ENCODE results near the gene C11orf21. TPM values are rescaled to one million over a fixed set of nuclear protein-coding genes. Genes with fewer than 3 reads are reported as not detected.

Gene C11orf21
- total RNA-seq, 1 donor from 2014 or later: 0.29 TPM

GRCh38 chr11:2310073-2310785, 8.5 kb upstream of the C11orf21 start:
- DNase-seq (ENCODE audit: low spot score in 2 of 2, unreplicated experiment in 2 of 2): no peak
- H3K36me3 Mint-ChIP-seq: no peaks in the 10 kb centered on the region
- no peaks in the 10 kb centered on the region for H3K9me3 Mint-ChIP-seq
- no peaks in the 10 kb centered on the region for H3K27me3 Mint-ChIP-seq (ENCODE audit: low read depth)
- no peak overlapping the region for H3K4me3 Mint-ChIP-seq
- H3K27ac Mint-ChIP-seq: no peak overlapping the region
- TF ChIP-seq, protein P1, sequence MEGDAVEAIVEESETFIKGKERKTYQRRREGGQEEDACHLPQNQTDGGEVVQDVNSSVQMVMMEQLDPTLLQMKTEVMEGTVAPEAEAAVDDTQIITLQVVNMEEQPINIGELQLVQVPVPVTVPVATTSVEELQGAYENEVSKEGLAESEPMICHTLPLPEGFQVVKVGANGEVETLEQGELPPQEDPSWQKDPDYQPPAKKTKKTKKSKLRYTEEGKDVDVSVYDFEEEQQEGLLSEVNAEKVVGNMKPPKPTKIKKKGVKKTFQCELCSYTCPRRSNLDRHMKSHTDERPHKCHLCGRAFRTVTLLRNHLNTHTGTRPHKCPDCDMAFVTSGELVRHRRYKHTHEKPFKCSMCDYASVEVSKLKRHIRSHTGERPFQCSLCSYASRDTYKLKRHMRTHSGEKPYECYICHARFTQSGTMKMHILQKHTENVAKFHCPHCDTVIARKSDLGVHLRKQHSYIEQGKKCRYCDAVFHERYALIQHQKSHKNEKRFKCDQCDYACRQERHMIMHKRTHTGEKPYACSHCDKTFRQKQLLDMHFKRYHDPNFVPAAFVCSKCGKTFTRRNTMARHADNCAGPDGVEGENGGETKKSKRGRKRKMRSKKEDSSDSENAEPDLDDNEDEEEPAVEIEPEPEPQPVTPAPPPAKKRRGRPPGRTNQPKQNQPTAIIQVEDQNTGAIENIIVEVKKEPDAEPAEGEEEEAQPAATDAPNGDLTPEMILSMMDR (IDR thresholded peaks at IDR 0.05; ENCODE audit: unreplicated experiment): no peak
- peaks cover 32% of the 10 kb centered on the region for H3K4me1 Mint-ChIP-seq

DNA sequence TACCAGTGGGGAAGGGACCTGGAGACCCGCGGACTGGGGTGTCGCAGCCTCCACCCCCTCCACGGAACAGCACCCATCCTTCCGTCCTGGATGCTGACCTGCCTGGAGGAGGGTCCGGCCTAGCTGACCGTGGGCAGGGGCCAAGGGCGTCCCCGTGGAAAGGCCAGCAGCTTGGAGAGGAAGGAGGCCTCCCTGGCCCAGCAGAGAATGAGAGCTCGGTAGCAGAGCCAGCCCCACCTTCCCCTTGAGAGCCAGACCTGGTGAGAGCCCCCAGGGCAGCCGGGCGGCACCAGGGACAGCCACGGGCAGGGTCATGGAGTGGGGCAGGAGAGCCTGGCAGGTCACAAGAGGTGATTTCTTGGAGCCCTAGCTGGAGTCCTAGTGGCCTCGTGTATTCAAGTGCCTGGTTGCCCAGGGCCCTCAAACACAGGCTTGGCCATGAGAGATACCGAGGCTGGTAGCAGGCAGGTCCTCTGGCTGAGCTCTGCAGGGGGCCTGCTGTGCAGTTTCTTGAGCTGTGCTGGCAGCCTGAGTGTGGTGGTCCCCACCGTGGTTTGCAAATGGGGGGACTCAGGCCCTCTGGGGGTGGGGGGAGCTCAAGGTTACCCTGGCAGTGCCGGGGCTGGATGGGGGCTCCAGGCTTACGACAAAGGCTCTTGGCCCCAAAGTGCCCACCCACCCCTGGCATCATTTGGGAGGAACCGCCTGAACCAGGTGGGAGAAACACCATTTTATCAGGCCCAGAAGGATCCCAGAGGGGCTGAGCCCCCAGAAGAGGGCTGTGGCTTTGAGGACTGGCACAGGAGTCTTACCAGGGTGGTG, 7.7 kb upstream of the C11orf21 start:
- Mint-ChIP-seq H3K9me3 (no peaks in the 10 kb centered on the region), H3K4me3 (no peak overlapping the region), H3K27me3 (ENCODE audit: low read depth) (no peaks in the 10 kb centered on the region), H3K27ac (no peak overlapping the region), H3K4me1 (peaks cover 31% of the 10 kb centered on the region), H3K36me3 (no peaks in the 10 kb centered on the region)
- TF ChIP-seq, protein P1 (IDR thresholded peaks at IDR 0.05; ENCODE audit: unreplicated experiment): no peak
- DNase-seq (ENCODE audit: low spot score in 2 of 2, unreplicated experiment in 2 of 2): no peak

GRCh38 chr11:2308713-2309112, 7.0 kb upstream of the C11orf21 start:
- Mint-ChIP-seq H3K4me1 (peaks cover 35% of the 10 kb centered on the region), H3K9me3 (no peaks in the 10 kb centered on the region), H3K36me3 (no peaks in the 10 kb centered on the region), H3K27me3 (ENCODE audit: low read depth) (no peaks in the 10 kb centered on the region), H3K4me3 (no peak overlapping the region), H3K27ac (no peak overlapping the region)
- TF ChIP-seq, protein P1 (IDR thresholded peaks at IDR 0.05; ENCODE audit: unreplicated experiment): no peak
- DNase-seq (ENCODE audit: low spot score in 2 of 2, unreplicated experiment in 2 of 2): no peak

- no peaks in the 10 kb centered on the region for H3K36me3 Mint-ChIP-seq
- H3K4me1 Mint-ChIP-seq: peaks cover 36% of the 10 kb centered on the region
- no peak overlapping the region for H3K4me3 Mint-ChIP-seq
- peak overlapping the region; percentile 76 for H3K27ac Mint-ChIP-seq
- DNase-seq (ENCODE audit: low spot score in 2 of 2, unreplicated experiment in 2 of 2): no peak
- TF ChIP-seq, protein P1 (IDR thresholded peaks at IDR 0.05; ENCODE audit: unreplicated experiment): no peak
- no peaks in the 10 kb centered on the region for H3K27me3 Mint-ChIP-seq (ENCODE audit: low read depth)
- no peaks in the 10 kb centered on the region for H3K9me3 Mint-ChIP-seq
These were observed 6.0 kb upstream of the C11orf21 start for GRCh38 chr11:2307501-2308331.

DNA sequence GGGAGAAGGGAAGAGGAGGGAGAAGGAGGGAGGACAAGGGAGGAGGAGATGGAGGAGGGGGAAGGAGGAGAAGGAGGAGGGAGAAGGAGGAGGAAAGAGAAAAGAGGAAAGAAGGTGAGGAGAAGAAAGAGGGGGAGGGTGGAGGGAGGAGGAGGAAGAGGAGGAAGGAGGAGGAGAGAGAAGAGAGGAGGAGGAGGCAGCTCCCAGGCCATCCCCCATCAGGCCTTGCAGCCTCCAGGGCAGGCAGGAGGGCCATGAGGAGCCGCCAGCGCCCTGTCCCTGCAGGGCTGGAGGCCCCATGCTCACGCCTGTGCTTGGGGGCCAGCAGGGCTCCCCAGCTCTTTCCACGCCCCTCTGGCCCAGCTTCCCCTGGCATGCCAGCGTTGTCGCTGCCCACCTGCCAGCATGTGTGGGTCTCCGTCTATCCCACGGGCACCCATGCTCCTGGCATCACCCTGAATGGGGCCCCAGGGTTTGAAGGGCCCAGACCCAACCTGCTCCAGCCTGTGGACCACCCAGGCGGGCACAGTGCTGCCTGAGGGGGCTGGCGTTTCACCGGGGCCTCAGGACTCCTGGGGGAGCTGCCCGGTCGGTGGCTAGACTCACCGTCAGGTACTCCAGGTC, 5.3 kb upstream of the C11orf21 start:
- H3K36me3 Mint-ChIP-seq: no peaks in the 10 kb centered on the region
- no peaks in the 10 kb centered on the region for H3K27me3 Mint-ChIP-seq (ENCODE audit: low read depth)
- DNase-seq (ENCODE audit: low spot score in 2 of 2, unreplicated experiment in 2 of 2): peak in 1 of 2 experiments; percentile 39
- TF ChIP-seq, protein P1 (IDR thresholded peaks at IDR 0.05; ENCODE audit: unreplicated experiment): no peak
- H3K4me1 Mint-ChIP-seq: peaks cover 40% of the 10 kb centered on the region
- peak overlapping the region; percentile 76 for H3K27ac Mint-ChIP-seq
- H3K4me3 Mint-ChIP-seq: no peak overlapping the region
- no peaks in the 10 kb centered on the region for H3K9me3 Mint-ChIP-seq
